ENCODE results near the gene MCEE. TPM values are rescaled to one million over a fixed set of nuclear protein-coding genes. Genes with fewer than 3 reads are reported as not detected.
"Not testable (repeated sequence)": the region's sequence is repeated elsewhere in the genome, so short reads cannot be mapped to it uniquely, and the experiment has no call there.

The MCEE gene
- total RNA-seq (2021) (11.2 and 11.8 TPM in 2 replicates), Bru-seq, nascent RNA (percentile 78 among the genes with signal in this experiment), BruChase-seq, experiment 1, labeled RNA remaining after a 2-hour chase (percentile 70 among the genes with signal in this experiment), BruChase-seq, experiment 2, labeled RNA remaining after a 6-hour chase (percentile 73 among the genes with signal in this experiment)
- long read RNA-seq, partial matches to known transcripts: 0 of 7 reads
- long read RNA-seq, other reads (novel, unspliced or antisense): 3 of 7 reads

- H3K4me1 ChIP-seq (ENCODE audit: insufficient read depth, low read length, poor library complexity, severe bottlenecking): peaks cover 10% of the 10 kb centered on the region
- TF ChIP-seq, protein P1, sequence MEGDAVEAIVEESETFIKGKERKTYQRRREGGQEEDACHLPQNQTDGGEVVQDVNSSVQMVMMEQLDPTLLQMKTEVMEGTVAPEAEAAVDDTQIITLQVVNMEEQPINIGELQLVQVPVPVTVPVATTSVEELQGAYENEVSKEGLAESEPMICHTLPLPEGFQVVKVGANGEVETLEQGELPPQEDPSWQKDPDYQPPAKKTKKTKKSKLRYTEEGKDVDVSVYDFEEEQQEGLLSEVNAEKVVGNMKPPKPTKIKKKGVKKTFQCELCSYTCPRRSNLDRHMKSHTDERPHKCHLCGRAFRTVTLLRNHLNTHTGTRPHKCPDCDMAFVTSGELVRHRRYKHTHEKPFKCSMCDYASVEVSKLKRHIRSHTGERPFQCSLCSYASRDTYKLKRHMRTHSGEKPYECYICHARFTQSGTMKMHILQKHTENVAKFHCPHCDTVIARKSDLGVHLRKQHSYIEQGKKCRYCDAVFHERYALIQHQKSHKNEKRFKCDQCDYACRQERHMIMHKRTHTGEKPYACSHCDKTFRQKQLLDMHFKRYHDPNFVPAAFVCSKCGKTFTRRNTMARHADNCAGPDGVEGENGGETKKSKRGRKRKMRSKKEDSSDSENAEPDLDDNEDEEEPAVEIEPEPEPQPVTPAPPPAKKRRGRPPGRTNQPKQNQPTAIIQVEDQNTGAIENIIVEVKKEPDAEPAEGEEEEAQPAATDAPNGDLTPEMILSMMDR (conservative IDR thresholded peaks at IDR 0.05; ENCODE audit: low read depth, low read length): no peak
- POLR2A ChIA-PET (ENCODE audit: low non-redundant PET): no interaction called here
- no TSS peak for BruUV-seq (replicated peaks)
- peak; percentile 95 for DNase-seq (ENCODE audit: low spot score)
- no peaks in the 10 kb centered on the region for H3K27me3 ChIP-seq (replicated peaks; ENCODE audit: insufficient read depth, low read depth, low read length, poor library complexity)
- H3K36me3 ChIP-seq (ENCODE audit: insufficient read depth, low read length, poor library complexity, severe bottlenecking): peaks cover 22% of the 10 kb centered on the region
- CTCF ChIA-PET: interaction anchor here (0.5 to 0.7 kb wide), 2 partner anchors 201 to 294 kb away, joined by 3 read pairs; partner anchors contain the start of gene ZNF638
- H3K9me3 ChIP-seq (ENCODE audit: low read depth, low read length, poor library complexity, severe bottlenecking): no peaks in the 10 kb centered on the region
- H3K27ac ChIP-seq (ENCODE audit: low read depth, low read length, poor library complexity, severe bottlenecking): peak within 1 kb of the TSS; percentile 90
- H3K4me3 ChIP-seq (ENCODE audit: low read depth, low read length, poor library complexity, severe bottlenecking): peak within 1 kb of the TSS; percentile 92
- intact Hi-C loops (cut with micrococcal nuclease; ENCODE audit: unreplicated experiment): no loop called here
These were observed at the start of gene MCEE, which contains the start of gene MPHOSPH10 for GRCh38 chr2:71130152-71130904. Gene MCEE (minus strand): TSS chr2:71130229. CDS start chr2:71130219, 10 bp downstream. Gene MPHOSPH10 (plus strand): TSS chr2:71130634. CDS start chr2:71130666, 32 bp downstream.

DNA sequence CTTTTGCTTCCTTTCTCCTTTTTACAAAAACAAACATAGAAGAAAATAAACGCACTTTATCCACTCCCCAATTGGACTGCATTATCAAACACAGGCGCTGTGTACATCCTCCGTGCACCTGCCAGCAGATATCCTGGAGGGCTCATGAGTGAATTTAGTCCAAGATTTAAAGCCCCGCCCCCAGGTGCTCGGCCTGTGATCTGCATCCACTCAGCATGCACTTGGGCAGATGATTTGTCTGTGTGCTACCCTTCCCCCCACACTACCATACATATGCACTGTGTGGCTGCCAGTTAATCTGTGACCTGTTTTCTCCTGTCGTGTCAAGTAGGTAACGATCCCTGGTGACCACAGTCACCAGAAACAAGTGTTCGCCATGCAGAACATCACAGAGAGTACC is 48.8 kb upstream of the MCEE start:
- intact Hi-C loops (cut with micrococcal nuclease; ENCODE audit: unreplicated experiment); H3K4me1 ChIP-seq (ENCODE audit: insufficient read depth, low read length, poor library complexity, severe bottlenecking); DNase-seq (ENCODE audit: low spot score); H3K27ac ChIP-seq (ENCODE audit: low read depth, low read length, poor library complexity, severe bottlenecking); H3K9me3 ChIP-seq (ENCODE audit: low read depth, low read length, poor library complexity, severe bottlenecking); CTCF ChIA-PET; BruUV-seq (replicated peaks); H3K36me3 ChIP-seq (ENCODE audit: insufficient read depth, low read length, poor library complexity, severe bottlenecking); H3K4me3 ChIP-seq (ENCODE audit: low read depth, low read length, poor library complexity, severe bottlenecking); POLR2A ChIA-PET (ENCODE audit: low non-redundant PET); H3K27me3 ChIP-seq (replicated peaks; ENCODE audit: insufficient read depth, low read depth, low read length, poor library complexity): not testable (repeated sequence)

- Histone ChIP-seq H3K9me3 (ENCODE audit: low read depth, low read length, poor library complexity, severe bottlenecking) (no peaks in the 10 kb centered on the region), H3K4me1 (ENCODE audit: insufficient read depth, low read length, poor library complexity, severe bottlenecking) (no peaks in the 10 kb centered on the region), H3K36me3 (ENCODE audit: insufficient read depth, low read length, poor library complexity, severe bottlenecking) (no peaks in the 10 kb centered on the region), H3K27me3 (replicated peaks; ENCODE audit: insufficient read depth, low read depth, low read length, poor library complexity) (no peaks in the 10 kb centered on the region), H3K27ac (ENCODE audit: low read depth, low read length, poor library complexity, severe bottlenecking) (no peak overlapping the region), H3K4me3 (ENCODE audit: low read depth, low read length, poor library complexity, severe bottlenecking) (no peak overlapping the region)
- TF ChIP-seq, protein P1 (conservative IDR thresholded peaks at IDR 0.05; ENCODE audit: low read depth, low read length): no peak
- no peak for TF ChIP-seq EZH2 (IDR thresholded peaks at IDR 0.05; ENCODE audit: borderline replicate concordance, low read depth, low read length, poor library complexity, severe bottlenecking)
- ChIA-PET CTCF (no interaction called here), POLR2A (ENCODE audit: low non-redundant PET) (no interaction called here)
- intact Hi-C loops (cut with micrococcal nuclease; ENCODE audit: unreplicated experiment): no loop called here
- BruUV-seq (replicated peaks): no TSS peak
- DNase-seq (ENCODE audit: low spot score): no peak
These were observed 44.2 kb upstream of the MCEE start for GRCh38 chr2:71174207-71174606.
